Activated CD8-positive, alpha-beta memory T cell treated with anti-CD3 and anti-CD28 coated beads for 4 hours (primary cell): ENCODE measurements around the gene TMEM255B.

Experiments used
- DNase-seq, 2 donors: peaks; one replicate each; pipeline ENCODE4 v3.0.0-alpha.2; 2020; ENCODE audit warnings: low read depth in 2 of 2

TMEM255B gene

GRCh38 chr13:113849546-113849945, 90.5 kb downstream of the TMEM255B start:
- DNase-seq, result no peak

- no peak for DNase-seq
Observed at GRCh38 chr13:113849981-113850721, 91.1 kb downstream of the TMEM255B start.

- no peak for DNase-seq
Observed at GRCh38 chr13:113850722-113851479, 91.9 kb downstream of the TMEM255B start.

- DNase-seq, result no peak
Observed at GRCh38 chr13:113851480-113851803, 92.4 kb downstream of the TMEM255B start.

GRCh38 chr13:113851826-113852535, 93.0 kb downstream of the TMEM255B start:
- DNase-seq, result no peak

- DNase-seq, result no peak
Observed at GRCh38 chr13:113852536-113853517, 93.8 kb downstream of the TMEM255B start.

GRCh38 chr13:113853518-113854237, 94.7 kb downstream of the TMEM255B start:
- DNase-seq, result no peak

GRCh38 chr13:113854238-113855011, 95.4 kb downstream of the TMEM255B start:
- no peak for DNase-seq

- DNase-seq, result no peak
Observed at GRCh38 chr13:113855012-113855921, 96.2 kb downstream of the TMEM255B start.

GRCh38 chr13:113855931-113856715, 97.1 kb downstream of the TMEM255B start:
- no peak for DNase-seq

- no peak for DNase-seq
Observed at GRCh38 chr13:113856716-113857065, 97.7 kb downstream of the TMEM255B start.

GRCh38 chr13:113857531-113858195, 98.6 kb downstream of the TMEM255B start:
- DNase-seq, result no peak

GRCh38 chr13:113859311-113860050, 100.5 kb downstream of the TMEM255B start:
- DNase-seq, result no peak

- DNase-seq, result no peak
Observed at GRCh38 chr13:113860051-113860664, 101.1 kb downstream of the TMEM255B start.

- no peak for DNase-seq
Observed at GRCh38 chr13:113860665-113861432, 101.8 kb downstream of the TMEM255B start.
